GM21576 (cell line): ENCODE measurements around the gene NDOR1.

Experiments used
- ATAC-seq: cut with Tn5 transposase; IDR thresholded peaks from one replicate; pipeline ENCODE4 v1.9.1; 2021; ENCODE audit warnings: mild to moderate bottlenecking, moderate library complexity; ENCODE audit not compliant: unreplicated experiment

The NDOR1 gene

GRCh38 chr9:137205126-137206069 is at the start of gene NDOR1, which contains the start of gene TMEM203:
TSS of gene NDOR1 (plus strand) at chr9:137205700. CDS start at chr9:137205778, 78 bp downstream.
TSS of gene TMEM203 (minus strand) at chr9:137205648. CDS start at chr9:137205414, 234 bp downstream.
- ATAC-seq, result peak; percentile 45

GRCh38 chr9:137156567-137157375 is 48.7 kb upstream of the NDOR1 start:
- ATAC-seq, result no peak

GRCh38 chr9:137157618-137158415 is 47.7 kb upstream of the NDOR1 start:
- no peak for ATAC-seq

GRCh38 chr9:137158625-137159024 is 46.9 kb upstream of the NDOR1 start:
- no peak for ATAC-seq

- no peak for ATAC-seq
These were observed 46.1 kb upstream of the NDOR1 start for GRCh38 chr9:137159105-137160053.

- no peak for ATAC-seq
These were observed 45.5 kb upstream of the NDOR1 start for GRCh38 chr9:137160054-137160425.

GRCh38 chr9:137160716-137161557 is 44.6 kb upstream of the NDOR1 start:
- no peak for ATAC-seq

GRCh38 chr9:137161558-137162486 is 43.7 kb upstream of the NDOR1 start:
- no peak for ATAC-seq

- ATAC-seq, result no peak
These were observed 42.8 kb upstream of the NDOR1 start for GRCh38 chr9:137162505-137163364.

GRCh38 chr9:137163365-137163715 is 42.2 kb upstream of the NDOR1 start:
- no peak for ATAC-seq

- no peak for ATAC-seq
These were observed 41.7 kb upstream of the NDOR1 start for GRCh38 chr9:137163805-137164204.

- no peak for ATAC-seq
These were observed 40.9 kb upstream of the NDOR1 start for GRCh38 chr9:137164370-137165249.

GRCh38 chr9:137165250-137165836 is 40.2 kb upstream of the NDOR1 start:
- ATAC-seq, result no peak

GRCh38 chr9:137166380-137167229 is 38.9 kb upstream of the NDOR1 start:
- no peak for ATAC-seq
